ENCODE measurements around the gene DOCK6.

- no peak for TF ChIP-seq ZNF423 (CRISPR knock-in tag; IDR thresholded peaks at IDR 0.05)
- TF ChIP-seq CTCF (IDR thresholded peaks at IDR 0.05), result no peak
- TF ChIP-seq MAX (CRISPR knock-in tag; IDR thresholded peaks at IDR 0.05), result no peak
- no peak for TF ChIP-seq ARID4B (CRISPR knock-in tag; IDR thresholded peaks at IDR 0.05; ENCODE audit: borderline replicate concordance)
Observed at GRCh38 chr19:11187441-11187840, 74.9 kb downstream of the DOCK6 start.

All from WTC11 (cell line).